Keratinocyte (primary cell): ENCODE measurements around the gene KREMEN2. TPM values are rescaled to one million over a fixed set of nuclear protein-coding genes. Genes with fewer than 3 reads are reported as not detected.

Experiments used
- DNase-seq: peaks from one replicate; pipeline ENCODE4 v3.0.0-alpha.2; 2011; ENCODE audit warnings: low read depth, missing footprints, low spot score
- FAIRE-seq: peaks from 2 replicates; lab custom pipeline; 2011; peaks lifted over from hg19 to GRCh38; lab: Jason Lieb, UNC
- H2AFZ ChIP-seq: 2 replicates; pipeline ENCODE4 v1.6.0; 2012; ENCODE audit warnings: low read length, control low read depth, inconsistent platforms; ENCODE audit not compliant: control insufficient read depth
- H3K27ac ChIP-seq: 2 replicates; pipeline ENCODE4 v1.5.1; 2011; ENCODE audit warnings: low read length; ENCODE audit not compliant: control insufficient read depth, insufficient read depth
- H3K27me3 ChIP-seq: 3 replicates; pipeline ENCODE4 v1.6.0; 2011; ENCODE audit warnings: low read length; ENCODE audit not compliant: control insufficient read depth, insufficient read depth; ENCODE audit errors: extremely low read depth
- H3K36me3 ChIP-seq, 2 experiments: 2 replicates in 1 of 2; 3 replicates in 1 of 2; pipeline ENCODE4 v1.5.1; 2011; ENCODE audit warnings: low read length in 2 of 2, mild to moderate bottlenecking in 1 of 2; ENCODE audit not compliant: control insufficient read depth in 2 of 2, insufficient read depth in 2 of 2; ENCODE audit errors: extremely low read depth in 1 of 2
- H3K4me1 ChIP-seq: 3 replicates; pipeline ENCODE4 v1.5.1; 2011; ENCODE audit warnings: low read length; ENCODE audit not compliant: control insufficient read depth, insufficient read depth; ENCODE audit errors: extremely low read depth
- H3K4me2 ChIP-seq: 3 replicates; pipeline ENCODE4 v1.6.0; 2011; ENCODE audit warnings: low read depth, low read length; ENCODE audit not compliant: control insufficient read depth, insufficient read depth; ENCODE audit errors: extremely low read depth
- H3K4me3 ChIP-seq, 3 experiments: fragments of 200-600 bp in 1 of 3; sonication (generic) in 1 of 3; 2 replicates in 2 of 3; 3 replicates in 1 of 3; pipeline ENCODE4 v1.5.1; 2011 to 2016; ENCODE audit warnings: low read length in 3 of 3, mild to moderate bottlenecking in 3 of 3, control low read depth in 2 of 3, inconsistent platforms in 1 of 3, low read depth in 1 of 3, mixed read lengths in 1 of 3, mixed run types in 1 of 3, moderate library complexity in 1 of 3; ENCODE audit not compliant: control insufficient read depth in 2 of 3, insufficient read depth in 2 of 3; ENCODE audit errors: extremely low read depth in 1 of 3
- H3K79me2 ChIP-seq: 2 replicates; pipeline ENCODE4 v1.6.0; 2012; ENCODE audit warnings: low read length; ENCODE audit not compliant: control insufficient read depth, insufficient read depth
- H3K9ac ChIP-seq: 3 replicates; pipeline ENCODE4 v1.6.0; 2011; ENCODE audit warnings: low read length; ENCODE audit not compliant: control insufficient read depth, insufficient read depth; ENCODE audit errors: extremely low read depth
- H3K9me1 ChIP-seq: 3 replicates; pipeline ENCODE4 v1.6.0; 2011; ENCODE audit warnings: low read length; ENCODE audit not compliant: control insufficient read depth, insufficient read depth; ENCODE audit errors: extremely low read depth
- H3K9me3 ChIP-seq: 2 replicates; pipeline ENCODE4 v1.5.1; 2012; ENCODE audit warnings: low read depth, low read length; ENCODE audit not compliant: control insufficient read depth
- H4K20me1 ChIP-seq: 3 replicates; pipeline ENCODE4 v1.6.0; 2011; ENCODE audit warnings: low read length; ENCODE audit not compliant: control insufficient read depth, insufficient read depth; ENCODE audit errors: extremely low read depth
- CTCF ChIP-seq, 3 experiments: IDR thresholded peaks in 1 of 3; conservative IDR thresholded peaks in 1 of 3; optimal IDR thresholded peaks in 1 of 3; 2 replicates in 2 of 3; 3 replicates in 1 of 3; pipeline versions ENCODE3 to v1.5.1; 2011; ENCODE audit warnings: low read length in 3 of 3, mild to moderate bottlenecking in 3 of 3, moderate library complexity in 2 of 3, control low read depth in 1 of 3, inconsistent platforms in 1 of 3; ENCODE audit not compliant: insufficient read depth in 2 of 3; ENCODE audit errors: extremely low read depth in 1 of 3
- EZH2 ChIP-seq: IDR thresholded peaks from one replicate; pipeline ENCODE4 v1.6.1; 2012; ENCODE audit warnings: inconsistent platforms, mild to moderate bottlenecking, low read length, moderate library complexity
- dilution Hi-C: fragments of 300-500 bp; cut with MboI; formaldehyde crosslinking; loops from one replicate; pipeline ENCODE4 v1.7.0; 2020; ENCODE audit warnings: low sequenced_read_pairs; ENCODE audit not compliant: extremely low pct_ligation_motif_present
- polyA plus RNA-seq, 5 experiments: library from polyadenylated mRNA; depleted of rRNA in 3 of 5; stranded (reverse) in 3 of 5; stranded (forward) in 1 of 5; unstranded in 1 of 5; fragments of >200 nt; gene quantifications; 1 replicate in 1 of 5; 2 replicates in 3 of 5; 3 replicates in 1 of 5; pipeline versions ENCODE4 v1.2.1 to v1.2.3, GENCODE V29; 2011 to 2012; ENCODE audit warnings: missing spikeins in 2 of 5, low read depth in 1 of 5, low replicate concordance in 1 of 5

The KREMEN2 gene
- polyA plus RNA-seq, 1 donor (not counting 4 experiments of a cell fraction or from before 2014, with no cell fraction given), result 3.3 TPM

- no peak for FAIRE-seq
Observed at GRCh38 chr16:2985893-2986355, 21.8 kb downstream of the KREMEN2 start.

GRCh38 chr16:2986623-2987188 is 22.6 kb downstream of the KREMEN2 start:
- H3K79me2 ChIP-seq, result no peaks in the 10 kb centered on the region
- H3K27me3 ChIP-seq, result no peaks in the 10 kb centered on the region
- no peak overlapping the region for H2AFZ ChIP-seq
- dilution Hi-C loops, result no loop called here
- no peaks in the 10 kb centered on the region for H3K9me1 ChIP-seq
- no peaks in the 10 kb centered on the region for H4K20me1 ChIP-seq
- TF ChIP-seq EZH2 (no peak), CTCF (optimal IDR thresholded peaks at IDR 0.05 in 1 of 3, IDR thresholded peaks at IDR 0.05 in 1 of 3, conservative IDR thresholded peaks at IDR 0.05 in 1 of 3; ENCODE audit: extremely low read depth in 1 of 3, insufficient read depth in 2 of 3, low read length in 3 of 3) (no peak)
- H3K36me3 ChIP-seq, result no peaks in the 10 kb centered on the region
- peaks cover 26% of the 10 kb centered on the region for H3K4me1 ChIP-seq
- no peak overlapping the region for H3K4me2 ChIP-seq
- no peak overlapping the region for H3K27ac ChIP-seq
- H3K9me3 ChIP-seq, result no peaks in the 10 kb centered on the region
- DNase-seq (no peak), FAIRE-seq (no peak)
- H3K9ac ChIP-seq, result no peak overlapping the region
- no peak overlapping the region for H3K4me3 ChIP-seq

More at GRCh38 chr16:2985893-2986355, 21.8 kb downstream of the KREMEN2 start:
- H3K4me3 ChIP-seq, result no peak overlapping the region
- no peak overlapping the region for H3K4me2 ChIP-seq
- TF ChIP-seq EZH2, result no peak
- H3K79me2 ChIP-seq, result no peaks in the 10 kb centered on the region
- H4K20me1 ChIP-seq, result no peaks in the 10 kb centered on the region
- H3K9ac ChIP-seq, result no peak overlapping the region
- dilution Hi-C loops, result no loop called here
- no peaks in the 10 kb centered on the region for H3K36me3 ChIP-seq
- no peaks in the 10 kb centered on the region for H3K9me1 ChIP-seq
- no peak overlapping the region for H2AFZ ChIP-seq
- H3K9me3 ChIP-seq, result no peaks in the 10 kb centered on the region
- DNase-seq, result no peak
- no peaks in the 10 kb centered on the region for H3K27me3 ChIP-seq
- no peak overlapping the region for H3K27ac ChIP-seq
- H3K4me1 ChIP-seq, result peaks cover 24% of the 10 kb centered on the region

GRCh38 chr16:2987286-2987685 is 23.2 kb downstream of the KREMEN2 start:
- Histone ChIP-seq H3K9me3 (no peaks in the 10 kb centered on the region), H3K4me1 (peaks cover 29% of the 10 kb centered on the region), H2AFZ (no peak overlapping the region), H3K36me3 (no peaks in the 10 kb centered on the region), H4K20me1 (no peaks in the 10 kb centered on the region), H3K4me2 (no peak overlapping the region), H3K27ac (no peak overlapping the region), H3K9me1 (no peaks in the 10 kb centered on the region), H3K9ac (no peak overlapping the region), H3K79me2 (no peaks in the 10 kb centered on the region), H3K27me3 (no peaks in the 10 kb centered on the region), H3K4me3 (no peak overlapping the region)
- FAIRE-seq, result no peak
- TF ChIP-seq EZH2, result no peak
- DNase-seq, result no peak
- dilution Hi-C loops, result no loop called here
